Measurements from ENCODE around the gene OR9Q1.
"Not testable (repeated sequence)": the region's sequence is repeated elsewhere in the genome, so short reads cannot be mapped to it uniquely, and the experiment has no call there.

The OR9Q1 gene

GRCh38 chr11:58134151-58134550 lies 110.5 kb downstream of the OR9Q1 start:
- no peak for DNase-seq (ENCODE audit: low spot score)

DNA sequence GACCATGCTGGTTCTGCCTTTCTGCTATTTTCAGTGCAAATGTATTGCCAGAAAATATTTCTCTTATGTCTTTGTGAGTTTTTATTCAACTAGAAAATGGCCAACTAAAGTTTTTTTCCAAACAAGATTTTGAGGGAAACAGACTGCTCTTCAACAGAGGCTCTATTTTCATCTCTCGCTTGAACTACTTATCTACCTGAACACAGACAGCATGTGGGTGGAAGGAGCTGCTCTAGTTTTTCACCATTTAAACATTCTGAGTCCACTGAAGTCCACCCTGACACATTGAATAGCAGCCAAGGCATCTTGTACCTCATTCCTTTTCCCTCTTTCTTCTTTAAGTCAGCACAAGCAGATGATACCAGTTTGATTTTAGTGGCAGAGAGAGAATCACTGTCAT lies 111.5 kb downstream of the OR9Q1 start:
- DNase-seq (ENCODE audit: low spot score), result no peak

DNA sequence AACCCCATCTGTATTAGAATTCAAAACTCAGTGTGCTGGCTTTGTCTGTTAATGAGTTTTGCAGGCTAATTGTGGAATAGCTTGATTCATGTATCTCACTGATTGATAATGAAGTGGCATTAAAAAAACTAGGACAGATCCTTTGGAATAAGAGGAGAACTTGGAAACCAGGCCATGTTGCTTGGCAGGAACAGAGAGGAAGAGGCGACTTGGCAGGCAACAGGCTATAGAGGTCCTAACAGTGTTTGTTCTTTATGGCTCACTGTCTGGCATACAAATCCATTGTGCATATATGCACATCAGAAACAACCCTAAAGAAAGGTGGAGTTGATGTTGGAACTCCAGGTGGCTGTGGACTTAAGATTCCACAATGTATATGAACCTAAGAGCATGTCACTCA lies 119.1 kb downstream of the OR9Q1 start:
- DNase-seq (ENCODE audit: low spot score), result peak; percentile 22

DNA sequence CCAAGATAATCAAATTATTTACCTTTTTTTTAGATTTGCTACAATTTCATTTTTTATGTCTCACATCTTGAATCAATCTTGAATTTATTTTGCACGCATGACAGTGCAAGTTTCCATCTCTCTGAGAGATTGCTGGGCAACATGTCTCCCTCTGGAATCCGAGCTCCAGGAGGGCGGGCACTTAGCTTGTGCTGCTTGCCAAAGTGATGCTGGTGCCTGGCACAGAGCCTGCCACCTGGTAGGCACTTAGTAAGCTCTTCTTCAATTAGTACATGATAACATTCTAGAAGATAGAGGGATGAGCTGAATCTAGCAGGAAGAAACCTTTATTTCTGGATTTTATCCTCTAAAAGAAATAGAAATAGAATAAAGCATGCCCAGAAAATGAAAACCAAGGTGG lies 129.1 kb downstream of the OR9Q1 start:
- no peak for DNase-seq (ENCODE audit: low spot score)

GRCh38 chr11:58164389-58164788 lies 140.7 kb downstream of the OR9Q1 start:
- DNase-seq (ENCODE audit: low spot score), result no peak

DNA sequence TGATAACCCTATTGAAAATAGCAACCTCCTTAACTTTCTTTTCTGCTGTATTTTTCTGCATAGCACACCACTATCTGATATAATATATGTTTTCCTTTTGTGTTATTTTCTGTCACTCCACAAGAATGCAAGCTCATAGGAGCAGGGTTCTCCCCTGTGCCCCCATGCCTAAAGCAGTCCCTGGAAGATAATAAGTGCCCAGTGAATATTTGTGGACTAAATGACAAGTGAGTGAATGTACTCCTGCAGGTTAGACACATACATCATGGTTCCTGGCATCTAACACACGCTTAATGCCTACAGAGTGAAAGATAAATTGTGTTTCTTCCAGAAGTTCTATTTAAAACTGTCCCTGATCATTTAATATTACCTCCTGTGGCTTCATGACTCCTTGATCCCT lies 141.3 kb downstream of the OR9Q1 start:
- no peak for DNase-seq (ENCODE audit: low spot score)

GRCh38 chr11:58165504-58166106 lies 141.9 kb downstream of the OR9Q1 start:
- DNase-seq (ENCODE audit: low spot score), result no peak

- no peak for DNase-seq (ENCODE audit: low spot score)
Measured at GRCh38 chr11:58177409-58178054, 153.9 kb downstream of the OR9Q1 start.

DNA sequence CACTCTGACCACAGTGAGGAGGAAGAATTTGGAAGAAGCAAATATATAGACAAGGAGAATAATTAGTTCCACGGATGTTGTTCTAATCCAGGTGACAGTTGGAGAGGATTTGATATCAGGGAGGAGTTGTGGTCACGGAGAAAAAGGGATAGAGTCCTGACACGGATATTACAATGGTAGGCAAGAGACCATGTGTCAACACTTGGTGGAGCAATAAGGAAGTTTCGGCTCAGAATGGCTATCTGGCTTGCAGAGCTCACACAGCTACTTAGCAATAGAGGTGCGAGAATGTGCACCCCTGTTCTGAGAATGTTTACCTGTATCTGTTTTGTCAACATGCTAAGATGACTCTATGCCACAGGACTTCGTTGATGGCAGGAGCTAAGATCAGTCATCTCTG lies 154.8 kb downstream of the OR9Q1 start:
- no peak for DNase-seq (ENCODE audit: low spot score)

DNA sequence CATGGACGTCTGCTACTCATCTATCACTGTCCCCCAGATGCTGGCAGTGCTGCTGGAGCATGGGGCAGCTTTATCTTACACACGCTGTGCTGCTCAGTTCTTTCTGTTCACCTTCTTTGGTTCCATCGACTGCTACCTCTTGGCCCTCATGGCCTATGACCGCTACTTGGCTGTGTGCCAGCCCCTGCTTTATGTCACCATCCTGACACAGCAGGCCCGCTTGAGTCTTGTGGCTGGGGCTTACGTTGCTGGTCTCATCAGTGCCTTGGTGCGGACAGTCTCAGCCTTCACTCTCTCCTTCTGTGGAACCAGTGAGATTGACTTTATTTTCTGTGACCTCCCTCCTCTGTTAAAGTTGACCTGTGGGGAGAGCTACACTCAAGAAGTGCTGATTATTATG lies 156.0 kb downstream of the OR9Q1 start:
- no peak for DNase-seq (ENCODE audit: low spot score)

DNA sequence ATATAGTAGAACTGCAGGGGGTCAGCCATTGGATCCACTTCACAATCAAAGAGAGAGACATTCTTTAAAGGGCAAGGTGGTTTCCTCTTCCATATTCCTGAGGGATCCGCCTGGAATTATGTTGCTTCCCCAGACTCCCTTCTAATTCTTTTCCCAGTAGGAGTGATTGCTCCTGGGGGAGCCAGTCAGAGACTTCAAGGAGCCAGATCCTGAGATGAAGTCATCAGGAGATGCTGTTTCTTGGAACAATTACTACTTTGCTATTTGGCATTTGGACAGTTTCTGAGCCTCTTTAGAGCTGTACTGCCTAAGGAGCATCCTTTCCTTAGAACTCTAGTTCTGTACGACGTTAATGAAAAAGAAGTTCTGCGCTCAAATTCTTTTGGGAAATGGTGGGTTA lies 163.3 kb downstream of the OR9Q1 start:
- DNase-seq (ENCODE audit: low spot score), result no peak

- DNase-seq (ENCODE audit: low spot score), result no peak
Measured at GRCh38 chr11:58188770-58189169, 165.1 kb downstream of the OR9Q1 start, which contains the start of gene OR9Q2. Gene OR9Q2, plus strand, starts transcription at chr11:58189070. Its CDS starts 1,421 bp downstream, at chr11:58190491.

DNA sequence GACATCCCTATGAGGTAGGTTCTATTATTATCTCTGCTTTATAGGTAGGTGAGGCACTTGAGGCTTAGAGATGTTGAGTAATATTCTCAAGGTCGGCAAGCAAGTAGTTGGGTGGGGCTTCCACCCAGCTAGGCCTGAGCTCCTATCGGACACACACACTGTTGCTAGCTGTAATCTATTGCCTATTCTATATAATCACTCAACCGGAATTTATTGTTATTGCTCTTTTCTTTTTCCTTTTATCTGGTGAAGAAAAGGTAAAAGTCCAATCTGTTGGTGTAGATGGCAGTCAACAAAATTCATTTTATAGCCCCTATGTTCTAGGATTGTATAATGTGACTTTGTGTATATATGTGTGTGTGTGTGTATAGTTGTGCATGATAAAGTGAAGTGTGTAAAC lies 168.5 kb downstream of the OR9Q1 start:
- no peak for DNase-seq (ENCODE audit: low spot score)

DNA sequence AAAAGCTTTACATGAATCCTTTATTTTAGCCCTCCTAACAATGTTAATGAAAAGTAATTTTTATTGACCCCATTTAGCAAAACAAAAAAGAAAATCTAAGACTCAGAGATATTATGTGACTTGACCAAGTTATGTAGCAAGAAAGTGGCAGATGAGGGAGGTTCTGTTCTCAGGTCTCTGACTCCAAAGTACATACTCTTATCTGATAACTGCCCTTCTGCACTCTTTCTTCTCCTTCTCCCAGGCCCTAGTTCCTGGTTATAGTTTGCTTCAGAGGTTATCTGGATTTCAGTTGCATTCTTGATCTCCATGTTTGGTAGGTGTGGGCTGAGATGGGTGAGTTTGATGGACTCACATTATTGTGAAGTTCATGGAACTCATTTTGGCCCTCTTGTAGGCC lies 169.7 kb downstream of the OR9Q1 start:
- DNase-seq (ENCODE audit: low spot score), result no peak

DNA sequence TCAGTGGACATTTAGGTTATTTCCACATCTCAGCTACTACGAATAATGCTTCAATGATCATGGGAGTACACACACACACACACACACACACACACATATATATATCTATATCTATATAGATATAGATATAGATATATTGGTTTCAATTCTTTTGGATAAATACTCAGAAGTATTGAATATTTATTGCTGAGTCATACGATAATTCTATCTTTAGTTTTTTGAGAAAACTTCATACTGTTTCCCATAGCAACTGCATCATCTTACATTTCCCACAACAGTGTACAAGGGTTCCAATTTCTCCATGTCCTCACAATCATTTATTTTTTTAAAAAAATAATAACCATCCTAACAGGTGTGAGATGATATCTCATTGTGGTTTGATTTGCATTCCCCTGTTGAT lies 172.3 kb downstream of the OR9Q1 start:
- no peak for DNase-seq (ENCODE audit: low spot score)

- DNase-seq (ENCODE audit: low spot score), result no peak
Measured at GRCh38 chr11:58199271-58199670, 175.6 kb downstream of the OR9Q1 start.

GRCh38 chr11:58204042-58204441 lies 180.4 kb downstream of the OR9Q1 start, which contains the start of gene OR1S2:
Gene OR1S2, minus strand, starts transcription at chr11:58204142. Its CDS starts 0 bp downstream, at chr11:58204142.
- no peak for DNase-seq (ENCODE audit: low spot score)

DNA sequence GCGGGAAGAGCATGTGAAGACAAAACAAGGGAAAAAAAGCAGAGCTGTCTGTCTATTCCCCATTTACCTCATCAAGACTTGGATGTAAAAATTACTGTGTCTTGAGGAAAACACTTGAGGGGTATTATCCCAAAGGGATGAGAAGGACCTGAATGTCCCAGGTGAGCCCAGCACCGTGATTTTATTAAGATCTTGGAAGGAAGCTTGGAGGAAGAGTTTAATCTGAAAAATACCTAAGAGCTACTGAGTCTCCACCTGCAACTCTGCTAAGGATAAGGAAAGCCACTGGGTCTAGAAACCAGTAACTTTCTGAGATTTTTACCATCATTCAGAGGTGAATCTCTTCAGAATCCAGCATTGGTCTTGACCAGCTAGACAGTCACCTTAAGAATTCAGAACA lies 188.7 kb downstream of the OR9Q1 start, which contains the start of gene OR1S1:
Gene OR1S1 (plus strand): TSS at position 301 of the 400 bp plus-strand sequence.
- DNase-seq (ENCODE audit: low spot score), result not testable (repeated sequence)

GRCh38 chr11:58216476-58216875 lies 192.8 kb downstream of the OR9Q1 start:
- DNase-seq (ENCODE audit: low spot score), result no peak

- DNase-seq (ENCODE audit: low spot score), result no peak
Measured at GRCh38 chr11:58222721-58223120, 199.0 kb downstream of the OR9Q1 start.

DNA sequence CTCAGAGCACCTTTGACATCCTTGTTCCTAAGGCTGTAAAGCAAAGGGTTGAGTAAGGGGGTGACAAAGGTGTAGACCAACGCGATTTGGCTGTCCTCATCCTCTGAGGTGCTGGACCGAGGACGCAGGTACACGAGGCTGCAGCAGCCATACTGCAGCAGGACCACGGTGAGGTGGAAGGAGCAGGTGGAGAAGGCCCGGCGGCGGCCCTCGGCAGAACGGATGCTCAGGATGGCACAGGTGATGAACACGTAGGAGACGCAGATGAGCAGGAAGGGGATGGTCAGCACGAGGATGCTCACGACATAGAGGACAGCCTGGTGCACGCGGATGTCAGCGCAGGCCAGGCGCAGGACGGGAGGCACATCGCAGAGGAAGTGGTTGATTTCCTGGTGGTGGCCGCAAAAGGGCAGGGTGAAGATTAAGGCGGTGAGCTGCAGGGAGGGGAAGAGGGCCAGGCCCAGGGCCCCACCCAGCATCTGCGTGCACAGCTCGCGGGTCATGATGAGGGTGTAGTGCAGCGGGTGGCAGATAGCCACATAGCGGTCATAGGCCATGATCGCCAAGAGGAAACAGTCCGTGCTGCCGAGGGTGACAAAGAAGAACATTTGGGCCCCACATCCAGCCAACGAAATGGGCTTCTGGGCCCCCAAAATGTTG lies 204.4 kb downstream of the OR9Q1 start:
- DNase-seq (ENCODE audit: low spot score), result no peak
